ENCODE measurements around the gene SPOCD1.

DNA sequence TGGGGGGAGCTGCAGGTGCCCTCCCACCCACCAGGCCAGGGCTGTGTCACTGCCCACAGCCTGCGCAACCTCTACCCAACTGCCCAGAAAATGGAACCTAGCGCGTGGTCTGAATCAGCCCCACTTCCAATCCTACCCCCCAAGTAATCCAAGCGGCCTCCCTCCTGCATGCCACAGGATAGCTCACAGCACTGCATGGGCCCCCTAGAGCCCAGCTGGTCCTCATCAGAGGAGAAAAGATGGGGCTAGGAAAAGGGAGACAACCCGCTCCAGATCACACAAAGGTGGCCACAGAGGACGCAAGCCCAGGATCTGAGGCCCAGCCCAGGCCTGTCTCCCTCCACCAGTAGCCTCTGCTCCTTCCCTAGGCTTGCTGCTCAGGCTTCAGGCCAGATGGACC is 57.8 kb downstream of the SPOCD1 start:
- no peak for TF ChIP-seq TEAD4 (IDR thresholded peaks at IDR 0.05; ENCODE audit: borderline replicate concordance, insufficient read depth)
- TF ChIP-seq, protein P1, sequence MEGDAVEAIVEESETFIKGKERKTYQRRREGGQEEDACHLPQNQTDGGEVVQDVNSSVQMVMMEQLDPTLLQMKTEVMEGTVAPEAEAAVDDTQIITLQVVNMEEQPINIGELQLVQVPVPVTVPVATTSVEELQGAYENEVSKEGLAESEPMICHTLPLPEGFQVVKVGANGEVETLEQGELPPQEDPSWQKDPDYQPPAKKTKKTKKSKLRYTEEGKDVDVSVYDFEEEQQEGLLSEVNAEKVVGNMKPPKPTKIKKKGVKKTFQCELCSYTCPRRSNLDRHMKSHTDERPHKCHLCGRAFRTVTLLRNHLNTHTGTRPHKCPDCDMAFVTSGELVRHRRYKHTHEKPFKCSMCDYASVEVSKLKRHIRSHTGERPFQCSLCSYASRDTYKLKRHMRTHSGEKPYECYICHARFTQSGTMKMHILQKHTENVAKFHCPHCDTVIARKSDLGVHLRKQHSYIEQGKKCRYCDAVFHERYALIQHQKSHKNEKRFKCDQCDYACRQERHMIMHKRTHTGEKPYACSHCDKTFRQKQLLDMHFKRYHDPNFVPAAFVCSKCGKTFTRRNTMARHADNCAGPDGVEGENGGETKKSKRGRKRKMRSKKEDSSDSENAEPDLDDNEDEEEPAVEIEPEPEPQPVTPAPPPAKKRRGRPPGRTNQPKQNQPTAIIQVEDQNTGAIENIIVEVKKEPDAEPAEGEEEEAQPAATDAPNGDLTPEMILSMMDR (IDR thresholded peaks at IDR 0.05): no peak
- no peak for TF ChIP-seq MXI1 (IDR thresholded peaks at IDR 0.05; ENCODE audit: low read depth, low read length)
- TF ChIP-seq EZH2phosphoT487 (IDR thresholded peaks at IDR 0.05; ENCODE audit: borderline replicate concordance, low read depth): no peak
- no peak for TF ChIP-seq EP300 (IDR thresholded peaks at IDR 0.05; ENCODE audit: borderline replicate concordance in 1 of 2, low read depth in 1 of 2, low read length in 1 of 2)
- no peak for TF ChIP-seq ELF1 (IDR thresholded peaks at IDR 0.05)

Data from SK-N-SH (cell line).